GOT3 (cell line): ENCODE results near the gene FGFR1OP2.
"Not testable (repeated sequence)": the region's sequence is repeated elsewhere in the genome, so short reads cannot be mapped to it uniquely, and the experiment has no call there.

Source experiments
- DNase-seq: peaks from one replicate; lab custom pipeline; 2025; ENCODE audit warnings: mixed read lengths; lab: John Stamatoyannopoulos, UW

Gene FGFR1OP2

DNA sequence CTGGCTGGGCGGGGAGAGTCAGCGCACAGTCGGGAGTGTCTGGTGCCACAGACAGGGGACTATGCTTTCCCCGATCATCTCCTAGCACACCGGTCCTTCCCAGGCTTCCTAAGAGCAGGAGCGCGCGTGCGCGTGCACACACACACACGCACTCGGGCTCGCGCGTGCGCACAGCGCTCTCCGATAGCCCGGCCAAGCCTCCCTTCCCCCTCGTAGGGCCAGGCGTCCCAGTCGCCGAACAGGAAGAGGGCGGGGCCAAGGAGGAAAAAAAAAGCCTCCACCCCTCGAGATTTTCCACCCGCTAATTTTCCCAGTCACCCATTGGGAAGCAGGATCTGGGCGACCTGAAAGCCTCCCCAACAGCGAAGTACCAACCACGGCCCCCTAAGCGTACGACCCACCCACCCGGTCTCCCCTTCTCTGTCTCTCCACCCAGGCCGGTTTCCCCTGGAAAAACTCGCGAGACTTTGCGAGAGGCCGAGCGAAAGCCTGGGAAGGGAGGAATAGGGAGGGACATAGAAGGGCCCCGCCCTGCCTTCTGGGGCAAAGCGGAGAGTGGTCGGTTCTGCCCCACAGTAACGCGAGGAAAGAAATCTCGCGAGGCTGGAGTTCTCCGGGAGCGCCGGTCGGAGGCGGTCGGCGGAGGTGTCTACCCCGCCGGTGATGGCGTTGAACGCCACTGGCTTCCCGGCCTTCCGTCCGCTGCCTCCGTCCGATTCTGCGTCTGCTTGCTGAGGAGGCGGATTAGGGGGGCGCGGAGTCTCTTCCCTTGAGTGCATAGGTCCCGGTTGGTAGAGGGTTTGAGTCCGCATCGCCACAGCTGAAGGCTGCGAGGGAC lies at the start of gene FGFR1OP2, which contains the start of gene INTS13:
Gene FGFR1OP2 (plus strand): TSS at position 608 of the 838 bp plus-strand sequence. CDS start 15,689 bp downstream, outside the sequence.
Gene INTS13 (minus strand): TSS at position 119 of the 838 bp plus-strand sequence. CDS start 1,178 bp downstream, outside the sequence.
- peak; percentile 95 for DNase-seq

DNA sequence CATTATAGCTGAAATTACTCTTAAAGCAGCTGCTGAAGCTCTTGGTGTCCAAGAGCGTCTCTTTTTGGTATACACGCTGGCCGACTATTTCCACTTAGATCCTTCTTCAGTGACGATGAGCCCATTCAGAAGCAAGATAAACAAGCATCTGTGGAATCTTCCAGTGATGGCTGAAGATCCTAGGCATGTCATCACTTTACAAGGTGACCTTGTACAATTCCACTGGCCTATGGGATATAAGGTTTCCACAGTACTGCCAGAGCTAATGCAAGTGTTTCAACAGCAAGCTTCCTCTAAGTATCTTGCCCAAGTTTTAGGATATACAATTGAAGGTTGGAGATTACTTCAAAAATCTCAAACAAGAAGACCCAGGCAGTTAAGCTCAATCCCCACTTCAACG lies 47.5 kb upstream of the FGFR1OP2 start:
- DNase-seq = no peak

DNA sequence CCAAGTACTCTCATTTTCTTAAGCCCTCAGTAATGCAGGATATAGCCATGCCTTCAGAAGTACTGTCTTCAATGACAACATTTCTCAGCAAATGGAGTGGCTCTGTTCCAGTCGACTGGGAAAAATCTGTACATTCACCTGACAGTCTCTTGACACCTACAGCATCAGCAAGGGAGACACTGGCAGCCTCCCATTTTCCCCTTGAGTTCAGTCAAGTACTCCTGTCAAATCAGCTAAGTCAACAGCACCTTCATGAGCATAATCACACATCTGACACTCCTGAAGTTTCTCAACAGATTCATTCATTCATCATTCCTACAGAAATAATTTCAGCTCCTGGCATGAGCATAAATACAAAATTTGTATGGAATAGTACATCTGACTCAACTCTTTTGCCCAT lies 46.6 kb upstream of the FGFR1OP2 start:
- DNase-seq = no peak

DNA sequence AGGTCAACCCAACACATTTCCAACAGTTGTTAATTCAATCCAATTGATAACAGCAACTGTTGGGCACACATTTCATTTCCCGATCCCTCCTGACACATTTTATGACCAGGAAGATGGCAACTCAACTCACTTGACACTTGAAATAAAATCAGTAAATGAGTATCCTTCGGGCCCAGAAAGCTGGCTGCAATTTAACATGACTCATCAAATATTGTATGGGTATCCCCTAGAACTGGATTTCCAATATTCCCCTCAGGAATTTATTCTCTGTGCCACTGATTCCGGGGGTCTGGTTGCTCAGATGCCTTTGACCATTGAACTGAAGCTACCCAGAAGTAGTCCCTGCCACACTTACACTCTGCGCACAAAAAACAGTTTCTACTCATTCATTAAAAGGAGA lies 42.6 kb upstream of the FGFR1OP2 start:
- DNase-seq = no peak

DNA sequence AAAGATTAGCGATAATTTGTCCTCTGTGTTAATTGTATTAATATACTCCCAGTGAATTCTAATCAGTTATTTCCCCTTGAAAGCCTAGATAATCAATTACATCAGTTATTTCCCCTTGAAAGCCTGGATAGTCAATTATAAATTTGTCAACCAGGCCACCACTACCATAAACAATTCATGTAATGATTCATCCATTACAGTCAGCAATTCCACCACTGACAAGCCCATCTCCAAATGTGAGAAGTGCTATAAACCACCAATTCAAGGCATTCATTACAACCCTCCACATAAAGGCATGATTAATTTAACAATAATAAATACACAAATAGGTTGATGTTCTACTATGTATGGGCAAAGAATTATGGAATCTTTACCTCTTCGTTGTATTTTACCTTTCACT lies 41.4 kb upstream of the FGFR1OP2 start:
- DNase-seq = no peak

DNA sequence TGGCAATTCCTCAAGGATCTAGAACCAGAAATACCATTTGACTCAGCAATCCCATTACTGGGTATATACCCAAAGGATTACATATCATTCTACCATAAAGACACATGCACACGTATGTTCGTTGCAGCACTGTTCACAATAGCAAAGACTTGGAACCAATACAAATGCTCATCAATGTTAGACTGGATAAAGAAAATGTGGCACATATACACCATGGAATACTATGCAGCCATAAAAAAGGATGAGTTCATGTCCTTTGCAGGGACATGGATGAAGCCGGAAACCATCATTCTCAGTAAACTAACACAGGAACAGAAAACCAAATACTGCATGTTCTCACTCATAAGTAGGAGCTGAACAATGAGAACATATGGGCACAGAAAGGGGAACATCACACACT lies 34.9 kb upstream of the FGFR1OP2 start:
- not testable (repeated sequence) for DNase-seq

DNA sequence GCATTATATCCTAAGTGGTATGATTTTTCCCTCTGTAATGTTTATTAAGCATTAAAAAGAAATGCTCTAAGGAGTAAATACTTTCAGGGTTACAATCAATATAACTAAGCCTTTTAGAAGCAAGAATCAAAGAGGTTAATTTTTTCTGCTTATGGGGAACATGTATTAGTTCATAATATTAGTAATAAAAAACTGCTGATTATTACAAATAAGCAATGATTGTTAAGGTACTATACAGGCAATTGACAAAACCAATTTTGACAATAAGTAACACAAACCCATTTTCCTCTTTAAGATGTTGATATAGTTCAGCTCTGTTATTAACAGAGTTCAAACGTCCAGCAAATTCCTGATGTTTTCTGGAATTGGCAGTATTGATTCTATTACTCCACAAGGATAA lies 32.2 kb upstream of the FGFR1OP2 start:
- no peak for DNase-seq

DNA sequence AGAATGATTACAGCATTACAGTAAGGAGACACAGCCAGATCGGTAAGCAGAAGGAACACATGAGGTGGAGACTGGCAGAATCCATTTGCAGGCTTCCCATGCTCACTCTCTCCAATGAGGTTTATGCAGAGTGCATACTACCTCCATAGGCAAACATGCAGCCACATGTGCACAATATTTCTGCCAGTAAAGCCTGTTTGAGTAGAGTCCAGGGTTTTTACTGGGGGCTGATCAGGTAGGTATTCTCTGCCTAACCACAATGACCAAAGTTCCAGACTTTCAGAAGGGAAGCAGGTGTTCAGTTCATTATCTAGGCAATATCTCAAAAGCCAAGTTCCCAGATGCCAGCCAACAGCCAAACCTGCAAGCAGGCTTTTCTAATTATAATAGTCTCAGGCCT lies 31.6 kb upstream of the FGFR1OP2 start:
- no peak for DNase-seq

DNA sequence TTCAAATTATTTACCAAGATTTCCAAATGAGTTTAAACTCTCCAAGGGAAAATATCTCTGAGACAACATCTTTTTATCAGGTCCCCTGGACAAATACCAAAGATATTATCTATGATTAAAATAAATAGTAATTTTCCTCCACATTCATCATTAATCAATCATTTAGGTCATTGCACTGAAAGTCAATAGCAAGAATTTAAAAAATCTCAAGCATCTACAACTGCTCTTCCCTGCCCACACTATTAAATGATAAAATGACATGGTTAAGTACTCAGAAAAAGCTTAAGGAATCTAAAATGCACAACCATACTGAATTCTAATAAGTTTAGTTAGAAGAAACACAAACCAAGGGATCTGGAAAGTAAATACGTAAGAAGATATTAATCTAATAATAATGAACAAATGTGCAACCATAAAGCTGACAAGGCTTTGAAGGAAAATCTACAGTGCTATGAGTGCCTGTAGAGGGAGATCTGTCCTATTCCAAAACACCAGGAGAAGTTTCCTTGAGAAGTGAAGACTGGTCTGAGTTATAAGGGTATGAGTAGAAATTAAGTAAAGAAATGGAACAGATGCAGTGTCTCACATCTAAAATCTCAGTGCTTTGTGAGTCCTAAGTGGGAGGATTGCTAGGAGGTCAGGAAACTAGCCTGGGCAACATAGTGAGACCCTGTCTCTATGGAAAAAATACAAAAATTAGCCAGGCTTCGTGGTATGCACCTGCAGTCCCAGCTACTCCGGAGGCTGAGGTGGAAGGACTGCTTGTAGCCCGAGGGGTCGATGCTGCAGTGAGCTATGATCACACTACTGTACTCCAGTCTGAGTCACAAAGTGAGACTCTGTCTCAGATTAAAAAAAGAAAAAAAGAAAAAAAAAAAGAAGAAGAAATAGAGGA lies 19.7 kb upstream of the FGFR1OP2 start:
- DNase-seq = no peak

DNA sequence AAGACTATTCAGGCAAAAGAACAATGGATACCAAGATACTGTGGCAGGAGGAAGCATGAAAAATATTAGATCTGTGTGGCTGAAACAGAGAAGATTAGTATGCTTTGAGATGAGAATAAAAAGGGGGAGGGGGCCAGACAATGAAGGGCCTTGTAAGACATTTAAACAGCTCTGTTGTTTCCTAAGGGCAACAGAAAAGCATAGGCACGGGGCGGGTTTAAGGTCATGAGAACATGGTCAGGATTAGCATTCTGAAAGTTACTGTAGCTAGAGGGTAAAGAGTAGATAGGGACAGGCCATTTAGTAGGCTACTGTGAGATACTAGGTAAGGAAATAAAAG lies 19.1 kb upstream of the FGFR1OP2 start:
- no peak for DNase-seq

DNA sequence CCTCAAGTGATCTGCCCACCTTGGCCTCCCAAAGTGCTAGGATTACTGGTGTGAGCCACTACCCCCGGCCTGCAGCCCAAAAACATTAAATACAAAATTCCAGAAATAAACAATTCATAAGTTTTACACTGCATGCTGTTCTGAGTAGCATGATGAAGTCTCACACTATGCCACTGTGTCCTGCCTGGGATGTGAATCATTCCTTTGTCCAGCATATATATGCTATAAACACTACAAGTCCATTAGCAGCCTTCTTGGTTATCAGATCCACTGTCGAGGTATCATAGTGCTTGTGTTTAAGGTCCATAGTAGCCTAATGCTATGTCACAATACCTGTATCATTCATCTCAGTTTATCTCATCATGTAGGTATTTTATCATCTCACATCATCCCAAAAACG lies 16.4 kb upstream of the FGFR1OP2 start:
- no peak for DNase-seq

DNA sequence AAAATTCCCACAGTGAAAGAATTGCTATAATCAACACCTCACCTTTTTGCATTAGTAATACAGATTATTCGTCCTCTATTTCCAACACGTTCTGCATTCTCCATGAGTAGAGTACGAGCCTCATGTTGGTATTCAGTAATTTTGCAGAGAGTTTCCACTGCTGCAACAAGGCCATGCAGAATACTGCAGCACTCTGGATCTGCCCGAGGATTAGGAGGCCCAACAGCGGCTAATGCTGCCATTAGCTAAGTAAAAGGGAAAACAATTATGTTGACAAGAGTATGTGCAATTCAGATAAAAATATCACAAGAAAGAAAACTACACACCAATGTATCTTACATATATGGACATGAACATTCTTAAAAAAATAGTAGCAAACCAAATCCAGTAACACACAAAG lies 9.6 kb upstream of the FGFR1OP2 start:
- no peak for DNase-seq

DNA sequence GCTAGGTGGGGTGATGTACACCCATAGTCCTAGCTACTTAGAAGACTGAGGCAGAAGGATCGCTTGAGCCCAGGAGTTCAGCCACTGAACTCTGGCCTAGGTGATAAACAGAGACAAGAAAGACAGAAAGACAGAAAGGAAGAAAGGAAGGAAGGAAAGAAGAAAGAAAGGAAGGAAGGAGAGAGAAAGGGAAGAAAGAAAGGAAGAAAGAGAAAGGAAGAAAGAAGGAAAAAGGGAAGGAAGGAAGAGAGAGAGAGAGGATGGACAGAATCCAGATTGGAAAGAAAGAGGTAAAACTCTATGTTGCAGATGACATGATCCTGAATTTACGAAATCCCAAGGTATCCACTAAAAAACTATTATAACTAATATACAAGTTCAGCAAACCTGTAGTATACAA lies 8.7 kb upstream of the FGFR1OP2 start:
- DNase-seq = no peak

DNA sequence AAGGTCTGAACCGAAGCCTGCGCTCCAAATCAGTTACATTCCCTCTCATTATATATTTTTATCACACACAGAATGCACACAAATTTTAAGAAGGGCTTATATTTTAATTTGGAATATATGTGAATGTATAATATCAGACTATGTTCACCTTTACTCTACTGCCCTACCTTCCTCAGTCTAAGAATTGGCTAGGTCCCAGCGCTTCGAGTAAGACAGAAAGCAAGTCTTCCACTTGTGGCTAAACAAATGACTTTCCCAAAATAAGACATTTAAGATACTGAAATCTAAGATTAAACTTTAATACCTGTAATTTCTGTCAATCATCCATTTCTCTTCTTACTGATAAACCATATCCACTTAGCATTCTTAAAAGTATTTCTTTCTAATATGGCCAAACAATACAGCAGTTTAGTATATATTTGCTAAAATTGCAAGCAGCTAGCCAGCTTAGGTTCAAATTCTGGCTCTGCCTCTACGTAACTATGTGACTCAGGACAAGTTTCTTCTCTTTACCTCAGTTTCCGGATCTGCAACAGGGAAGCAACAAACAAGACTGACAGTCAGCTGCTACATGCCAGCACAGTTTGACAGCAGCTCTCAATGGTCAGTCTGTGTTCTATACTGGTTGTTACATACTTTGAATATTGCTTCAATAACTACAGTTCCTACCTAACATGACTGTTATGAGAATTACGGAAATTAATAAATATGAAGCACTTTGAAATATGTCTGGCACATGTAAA lies 2.5 kb upstream of the FGFR1OP2 start:
- DNase-seq = no peak

DNA sequence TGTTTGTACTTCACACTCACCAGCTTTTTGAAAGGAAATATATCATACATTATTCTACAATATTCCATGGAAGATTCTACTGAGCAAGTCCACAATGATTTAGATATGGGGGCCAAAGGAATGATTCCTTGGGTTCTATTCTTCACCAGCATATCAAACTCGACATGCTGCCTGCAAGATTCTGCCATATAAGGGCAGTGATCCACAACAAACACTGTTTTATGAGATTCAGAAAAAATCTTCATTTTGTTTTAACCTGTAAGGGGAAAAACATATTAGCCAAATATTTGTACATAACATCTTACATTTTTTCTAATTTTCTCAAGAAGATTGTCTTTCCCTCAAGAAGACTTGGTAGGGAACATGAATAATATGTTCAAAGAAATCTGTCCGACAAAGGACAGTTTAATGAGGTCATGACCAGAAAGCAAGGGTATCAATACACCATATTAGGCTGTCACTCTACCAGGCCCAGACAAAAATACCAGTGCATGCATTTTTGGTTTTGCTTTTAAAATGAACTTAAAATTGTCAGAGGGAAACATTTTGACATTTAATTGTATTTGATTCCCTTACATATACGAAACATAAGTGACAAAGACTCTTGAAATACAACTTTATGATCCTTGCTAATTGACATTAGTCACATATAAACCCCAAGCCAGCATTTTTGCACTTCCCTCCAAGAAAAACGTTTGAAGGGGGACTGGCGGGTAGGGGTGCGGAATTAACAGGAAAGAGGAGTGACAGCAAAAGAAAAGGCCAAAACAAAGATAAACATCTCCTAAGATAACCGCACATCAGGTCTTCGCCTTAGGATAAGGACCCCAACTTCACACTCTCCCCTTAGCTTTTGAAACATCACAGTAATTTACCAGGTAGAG lies 1.5 kb upstream of the FGFR1OP2 start:
- DNase-seq = no peak

DNA sequence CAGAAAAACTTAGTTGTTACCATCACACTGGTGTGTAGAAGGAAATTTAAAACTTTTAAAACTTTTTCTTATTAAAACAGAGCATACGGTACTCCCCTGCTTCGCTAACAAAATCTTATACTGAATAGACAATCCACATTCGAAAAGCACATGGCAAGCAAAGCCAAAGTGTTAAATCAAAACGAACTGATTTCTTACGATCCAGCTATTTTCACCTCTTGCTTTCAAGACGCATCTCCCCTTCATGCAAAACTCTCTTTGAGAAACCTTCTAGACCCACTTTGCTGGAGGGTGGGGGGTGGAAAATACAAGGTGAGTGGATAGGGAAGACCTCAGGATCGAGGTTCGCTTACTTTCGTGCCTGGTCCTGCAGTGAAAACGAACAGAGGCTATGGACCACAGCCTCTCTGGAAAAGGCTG lies 817 bp upstream of the FGFR1OP2 start:
- no peak for DNase-seq

DNA sequence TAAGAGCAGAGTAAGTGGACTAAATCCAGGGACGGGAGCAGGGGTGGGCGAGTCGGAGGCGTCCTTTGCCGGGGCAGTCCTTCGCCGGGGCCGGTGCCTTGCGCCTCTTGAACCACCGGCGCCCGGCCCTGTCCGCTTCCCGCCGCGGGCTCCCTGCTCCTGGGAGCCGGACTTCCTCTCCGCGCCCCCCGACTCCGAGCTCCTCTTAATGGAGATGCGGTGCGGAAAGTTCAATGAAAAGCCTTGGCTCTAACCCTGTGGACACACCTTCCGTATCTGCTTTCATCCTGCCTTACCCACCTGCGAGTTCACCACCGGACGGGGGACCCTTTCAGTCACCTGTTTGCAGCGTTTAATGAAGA lies 412 bp downstream of the FGFR1OP2 start:
- no peak for DNase-seq

DNA sequence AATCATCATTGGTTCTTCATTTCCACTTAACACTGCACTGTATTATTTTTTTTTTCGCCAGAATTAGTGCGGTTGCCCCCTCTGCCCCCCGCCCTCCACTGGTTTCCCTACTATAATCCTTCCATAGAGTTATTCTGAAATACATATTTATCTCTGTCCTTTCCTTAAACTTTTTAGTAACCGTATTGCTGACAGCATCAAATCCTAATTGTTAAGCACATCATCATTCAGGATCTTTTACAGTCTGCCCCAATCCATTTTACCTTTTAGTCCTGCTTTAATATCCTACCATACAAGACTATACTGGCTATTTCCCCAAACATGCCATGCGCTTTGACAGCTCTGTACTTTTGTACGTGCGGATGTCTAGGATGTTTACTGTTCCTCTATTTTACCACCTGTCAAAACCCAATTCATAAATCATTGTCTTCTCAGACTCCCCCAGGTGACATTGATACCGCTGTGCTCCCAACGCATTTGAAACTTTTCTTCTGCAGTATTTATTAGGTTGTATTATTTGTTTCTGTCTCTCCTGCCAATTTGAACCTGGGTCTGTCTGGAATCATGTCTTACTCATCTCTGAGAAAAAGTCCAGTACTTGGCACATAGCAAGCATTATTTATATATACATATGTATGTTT lies 1.0 kb downstream of the FGFR1OP2 start:
- no peak for DNase-seq

DNA sequence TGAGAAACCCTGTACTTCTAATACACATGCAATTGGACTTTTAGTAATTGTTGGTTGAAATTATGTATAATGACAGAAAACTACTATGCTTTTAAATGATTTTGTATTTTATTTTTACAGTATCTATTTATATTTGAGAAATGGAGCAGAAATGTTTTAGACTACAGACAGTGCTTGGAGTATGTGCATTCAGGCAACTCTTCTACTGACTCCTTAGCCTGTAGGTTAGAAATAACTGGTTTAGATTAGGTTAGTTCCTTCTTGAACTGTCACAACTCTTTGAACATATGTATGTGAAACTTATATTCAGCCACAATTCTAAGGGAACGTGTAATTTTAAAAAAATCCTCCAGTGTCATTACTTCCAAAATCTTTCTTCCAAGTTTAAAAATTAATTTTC lies 1.7 kb downstream of the FGFR1OP2 start:
- DNase-seq = no peak

DNA sequence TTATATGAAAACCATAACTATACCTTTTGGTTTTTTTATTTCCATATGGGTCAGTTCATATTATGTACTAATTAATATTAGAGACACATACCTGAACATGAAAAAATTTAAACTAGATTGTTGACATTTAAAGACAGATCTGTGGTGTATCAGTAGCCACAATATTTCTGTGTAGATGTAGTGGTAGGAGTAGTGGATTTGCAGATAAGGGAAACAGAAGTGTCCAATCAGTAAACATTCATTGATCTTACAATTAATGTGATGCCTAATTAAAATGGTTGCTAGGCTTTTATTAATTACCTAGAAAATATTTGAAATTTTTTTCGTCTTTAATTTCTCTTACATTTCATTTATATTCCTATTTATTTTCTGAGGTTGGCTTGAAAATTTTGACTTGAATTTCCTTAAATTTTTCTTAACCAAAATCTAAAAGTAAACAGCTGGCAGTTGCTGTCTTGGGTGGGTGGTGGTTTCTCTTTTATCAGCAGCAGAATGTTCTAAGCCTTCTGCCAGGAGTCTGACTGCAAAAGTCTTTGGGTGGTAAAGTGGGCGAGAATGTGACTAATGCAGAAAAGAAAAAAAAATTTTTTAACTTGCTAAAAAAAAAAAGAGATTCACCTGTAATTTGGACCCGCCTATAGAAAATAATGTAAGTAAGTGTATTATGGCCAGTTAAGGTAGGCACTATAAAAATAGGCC lies 2.4 kb downstream of the FGFR1OP2 start:
- no peak for DNase-seq
